ENCODE data around the gene SHISA5.

DNA sequence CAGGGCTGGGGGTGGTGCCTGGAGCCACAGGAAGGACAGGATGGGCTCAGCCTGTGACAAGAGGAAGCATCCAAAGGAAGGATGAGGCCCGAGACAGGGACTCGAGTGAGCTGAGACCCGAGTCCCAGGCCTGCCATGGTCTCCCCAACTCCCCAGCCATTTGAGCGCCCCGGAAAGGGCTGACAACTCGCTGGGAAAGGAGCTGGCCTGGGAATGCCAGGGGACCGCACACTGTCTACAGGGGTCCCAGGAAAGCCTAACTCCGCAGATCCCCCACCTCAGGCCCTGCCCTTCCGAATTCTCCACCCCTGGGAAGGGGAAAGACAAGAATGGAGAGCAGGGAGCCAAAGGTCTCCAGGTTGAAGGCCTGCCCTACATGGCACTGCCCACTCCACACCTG lies 21.0 kb upstream of the SHISA5 start:
- no peak for TF ChIP-seq EZH2 (IDR thresholded peaks at IDR 0.05)
- no peak for TF ChIP-seq POLR2AphosphoS5 (IDR thresholded peaks at IDR 0.05; ENCODE audit: borderline replicate concordance, low read depth, low read length)
- TF ChIP-seq FOXP2 (optimal IDR thresholded peaks at IDR 0.05; ENCODE audit: control extremely low read depth, extremely low read length, insufficient read depth), result no peak

All from SK-N-MC (cell line).